OCI-LY7 (cell line): ENCODE measurements around the gene SFT2D2.

ENCODE experiments used
- EZH2phosphoT487 ChIP-seq: fragments of 200-600 bp; sonication (generic); IDR thresholded peaks from 2 replicates; pipeline ENCODE4 v1.6.1; 2018; ENCODE audit warnings: low read depth, borderline replicate concordance, mild to moderate bottlenecking, mixed run types, antibody characterized with exemption, low read length, moderate library complexity, mixed read lengths
- TF ChIP-seq, protein P1 (sequence below): fragments of 200-600 bp; sonication (generic); conservative IDR thresholded peaks from 2 replicates; pipeline ENCODE4 v1.5.1; 2014; ENCODE audit warnings: mild to moderate bottlenecking, antibody characterized with exemption, low read length, moderate library complexity, mixed read lengths

DNA sequence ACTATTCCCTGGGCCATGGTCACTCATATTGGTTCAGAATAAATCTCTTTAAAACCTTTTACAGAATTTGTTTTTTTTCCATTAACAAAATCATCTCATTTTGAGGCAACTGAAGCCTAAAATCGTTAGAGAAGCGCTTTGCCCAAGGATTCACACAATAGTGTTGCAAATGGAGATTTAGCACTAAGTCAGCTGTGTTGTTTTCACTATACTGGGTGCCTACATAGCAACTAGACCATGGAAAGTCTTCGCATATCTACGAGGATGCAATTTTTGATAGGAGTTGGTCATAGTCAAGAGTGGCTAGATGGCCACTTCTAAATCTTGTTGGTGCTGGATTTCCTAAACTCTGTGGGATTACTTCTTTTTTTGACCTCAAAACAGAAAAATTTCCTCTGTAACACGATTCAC is 47.6 kb upstream of the SFT2D2 start:
- TF ChIP-seq, protein P1, sequence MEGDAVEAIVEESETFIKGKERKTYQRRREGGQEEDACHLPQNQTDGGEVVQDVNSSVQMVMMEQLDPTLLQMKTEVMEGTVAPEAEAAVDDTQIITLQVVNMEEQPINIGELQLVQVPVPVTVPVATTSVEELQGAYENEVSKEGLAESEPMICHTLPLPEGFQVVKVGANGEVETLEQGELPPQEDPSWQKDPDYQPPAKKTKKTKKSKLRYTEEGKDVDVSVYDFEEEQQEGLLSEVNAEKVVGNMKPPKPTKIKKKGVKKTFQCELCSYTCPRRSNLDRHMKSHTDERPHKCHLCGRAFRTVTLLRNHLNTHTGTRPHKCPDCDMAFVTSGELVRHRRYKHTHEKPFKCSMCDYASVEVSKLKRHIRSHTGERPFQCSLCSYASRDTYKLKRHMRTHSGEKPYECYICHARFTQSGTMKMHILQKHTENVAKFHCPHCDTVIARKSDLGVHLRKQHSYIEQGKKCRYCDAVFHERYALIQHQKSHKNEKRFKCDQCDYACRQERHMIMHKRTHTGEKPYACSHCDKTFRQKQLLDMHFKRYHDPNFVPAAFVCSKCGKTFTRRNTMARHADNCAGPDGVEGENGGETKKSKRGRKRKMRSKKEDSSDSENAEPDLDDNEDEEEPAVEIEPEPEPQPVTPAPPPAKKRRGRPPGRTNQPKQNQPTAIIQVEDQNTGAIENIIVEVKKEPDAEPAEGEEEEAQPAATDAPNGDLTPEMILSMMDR, result no peak
- TF ChIP-seq EZH2phosphoT487, result no peak
